GM21737 (cell line): ENCODE measurements around the gene FSTL4.
"Not testable (repeated sequence)": the region's sequence is repeated elsewhere in the genome, so short reads cannot be mapped to it uniquely, and the experiment has no call there.

Experiments used
- ATAC-seq: cut with Tn5 transposase; IDR thresholded peaks from one replicate; pipeline ENCODE4 v1.9.1; 2021; ENCODE audit warnings: mild to moderate bottlenecking, moderate library complexity; ENCODE audit not compliant: unreplicated experiment

The FSTL4 gene

GRCh38 chr5:133214153-133214820, 398.1 kb downstream of the FSTL4 start:
- no peak for ATAC-seq

GRCh38 chr5:133205649-133206048, 406.7 kb downstream of the FSTL4 start:
- no peak for ATAC-seq

- no peak for ATAC-seq
Observed at GRCh38 chr5:133205204-133205603, 407.1 kb downstream of the FSTL4 start.

- no peak for ATAC-seq
Observed at GRCh38 chr5:133203317-133204305, 408.7 kb downstream of the FSTL4 start.

GRCh38 chr5:133202066-133202665, 410.2 kb downstream of the FSTL4 start:
- ATAC-seq, result no peak

- no peak for ATAC-seq
Observed at GRCh38 chr5:133201310-133201709, 411.0 kb downstream of the FSTL4 start.

GRCh38 chr5:133200256-133200655, 412.1 kb downstream of the FSTL4 start:
- ATAC-seq, result no peak

- ATAC-seq, result no peak
Observed at GRCh38 chr5:133199417-133200178, 412.7 kb downstream of the FSTL4 start.

GRCh38 chr5:133198511-133198910, 413.8 kb downstream of the FSTL4 start:
- ATAC-seq, result no peak

GRCh38 chr5:133196441-133197085, 415.8 kb downstream of the FSTL4 start:
- no peak for ATAC-seq

- ATAC-seq, result no peak
Observed at GRCh38 chr5:133195250-133195649, 417.1 kb downstream of the FSTL4 start.

GRCh38 chr5:133193794-133194193, 418.5 kb downstream of the FSTL4 start:
- ATAC-seq, result no peak

- no peak for ATAC-seq
Observed at GRCh38 chr5:133192716-133193115, 419.6 kb downstream of the FSTL4 start.

- no peak for ATAC-seq
Observed at GRCh38 chr5:133189881-133190280, 422.5 kb downstream of the FSTL4 start.

GRCh38 chr5:133179405-133179804, 432.9 kb downstream of the FSTL4 start:
- ATAC-seq, result no peak

GRCh38 chr5:133170756-133171387, 441.5 kb downstream of the FSTL4 start:
- not testable (repeated sequence) for ATAC-seq

- no peak for ATAC-seq
Observed at GRCh38 chr5:133164759-133165158, 447.6 kb downstream of the FSTL4 start.

GRCh38 chr5:133163839-133164238, 448.5 kb downstream of the FSTL4 start:
- ATAC-seq, result no peak

GRCh38 chr5:133159543-133159942, 452.8 kb downstream of the FSTL4 start:
- ATAC-seq, result no peak
